CD4-positive, alpha-beta T cell treated with Interleukin-4 for 4 hours (primary cell): ENCODE data around the gene EYA2.

Source experiments
- DNase-seq: peaks from one replicate; pipeline ENCODE4 v3.0.0-alpha.2; 2020

Gene EYA2

GRCh38 chr20:47122560-47122959 lies 227.9 kb downstream of the EYA2 start:
- no peak for DNase-seq

- no peak for DNase-seq
Measured at GRCh38 chr20:47124181-47124717, 229.6 kb downstream of the EYA2 start.

GRCh38 chr20:47125508-47125757 lies 230.8 kb downstream of the EYA2 start:
- DNase-seq = no peak

GRCh38 chr20:47125758-47126591 lies 231.3 kb downstream of the EYA2 start:
- no peak for DNase-seq

- no peak for DNase-seq
Measured at GRCh38 chr20:47126709-47127108, 232.1 kb downstream of the EYA2 start.

- no peak for DNase-seq
Measured at GRCh38 chr20:47127546-47127945, 232.9 kb downstream of the EYA2 start.

GRCh38 chr20:47127999-47128398 lies 233.4 kb downstream of the EYA2 start:
- DNase-seq = no peak

GRCh38 chr20:47129306-47129705 lies 234.7 kb downstream of the EYA2 start:
- DNase-seq = no peak

GRCh38 chr20:47133809-47134456 lies 239.3 kb downstream of the EYA2 start:
- no peak for DNase-seq

GRCh38 chr20:47136782-47137181 lies 242.1 kb downstream of the EYA2 start:
- DNase-seq = no peak

- no peak for DNase-seq
Measured at GRCh38 chr20:47137231-47137870, 242.7 kb downstream of the EYA2 start.

- DNase-seq = no peak
Measured at GRCh38 chr20:47139934-47140535, 245.4 kb downstream of the EYA2 start.

GRCh38 chr20:47141350-47141921 lies 246.8 kb downstream of the EYA2 start:
- DNase-seq = no peak

GRCh38 chr20:47141941-47142773 lies 247.5 kb downstream of the EYA2 start:
- no peak for DNase-seq

GRCh38 chr20:47142774-47143170 lies 248.1 kb downstream of the EYA2 start:
- DNase-seq = no peak

- DNase-seq = no peak
Measured at GRCh38 chr20:47143657-47144056, 249.0 kb downstream of the EYA2 start.

GRCh38 chr20:47144463-47144862 lies 249.8 kb downstream of the EYA2 start:
- DNase-seq = no peak

GRCh38 chr20:47146686-47147085 lies 252.0 kb downstream of the EYA2 start:
- no peak for DNase-seq

GRCh38 chr20:47148059-47148458 lies 253.4 kb downstream of the EYA2 start:
- no peak for DNase-seq

- no peak for DNase-seq
Measured at GRCh38 chr20:47149939-47150338, 255.3 kb downstream of the EYA2 start.

GRCh38 chr20:47150403-47151152 lies 255.9 kb downstream of the EYA2 start:
- DNase-seq = no peak

- DNase-seq = no peak
Measured at GRCh38 chr20:47152068-47152467, 257.4 kb downstream of the EYA2 start.
